Measurements from ENCODE around the gene FAR2. TPM values are rescaled to one million over a fixed set of nuclear protein-coding genes. Genes with fewer than 3 reads are reported as not detected.

FAR2 gene
- total RNA-seq, 1 donor from 2014 or later = 19.5 TPM

DNA sequence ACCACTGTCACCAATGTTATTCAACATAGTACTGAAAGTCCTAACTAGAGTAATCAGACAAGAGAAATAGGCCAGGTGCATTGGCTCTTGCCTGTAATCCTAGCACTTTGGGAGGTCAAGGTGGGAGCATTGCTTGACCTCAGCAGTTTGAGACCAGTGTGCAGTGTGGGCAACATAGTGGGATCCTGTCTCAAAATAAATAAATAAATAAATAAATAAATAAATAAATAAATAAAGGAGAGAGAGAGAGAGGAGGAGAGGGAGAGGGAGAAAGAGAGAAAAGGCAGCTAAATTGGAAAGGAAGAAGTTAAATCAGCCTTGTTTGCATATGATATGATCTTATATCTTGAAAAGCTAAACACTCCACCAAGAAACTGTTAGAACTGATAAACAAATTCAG lies 115.3 kb downstream of the FAR2 start:
- no peak overlapping the region for H3K27ac Mint-ChIP-seq
- TF ChIP-seq EZH2 (IDR thresholded peaks at IDR 0.05) = no peak
- TF ChIP-seq EZH2phosphoT487 (IDR thresholded peaks at IDR 0.05) = no peak
- no peak for TF ChIP-seq CTCF (IDR thresholded peaks at IDR 0.05)
- Histone ChIP-seq H3K4me3 (no peak overlapping the region), H3K4me2 (no peak overlapping the region), H3K9me3 (ENCODE audit: low read depth) (no peaks in the 10 kb centered on the region), H3K79me2 (ENCODE audit: low read depth) (no peaks in the 10 kb centered on the region), H3K27ac (no peak overlapping the region), H3K27me3 (no peaks in the 10 kb centered on the region), H3K4me1 (no peaks in the 10 kb centered on the region), H2AFZ (replicated peaks) (no peak overlapping the region), H3K36me3 (no peaks in the 10 kb centered on the region), H3K9ac (no peak overlapping the region), H4K20me1 (ENCODE audit: low read depth) (no peaks in the 10 kb centered on the region), H3F3A (ENCODE audit: low read depth) (no peaks in the 10 kb centered on the region)
- H3K9me3 Mint-ChIP-seq = peaks cover 15% of the 10 kb centered on the region
- H3K4me3 Mint-ChIP-seq = no peak overlapping the region
- H3K4me1 Mint-ChIP-seq = peaks cover 7% of the 10 kb centered on the region
- DNase-seq (ENCODE audit: low spot score) = no peak
- H3K36me3 Mint-ChIP-seq = peaks cover 2% of the 10 kb centered on the region
- H3K27me3 Mint-ChIP-seq (ENCODE audit: insufficient read depth, low read depth) = peaks cover 3% of the 10 kb centered on the region

DNA sequence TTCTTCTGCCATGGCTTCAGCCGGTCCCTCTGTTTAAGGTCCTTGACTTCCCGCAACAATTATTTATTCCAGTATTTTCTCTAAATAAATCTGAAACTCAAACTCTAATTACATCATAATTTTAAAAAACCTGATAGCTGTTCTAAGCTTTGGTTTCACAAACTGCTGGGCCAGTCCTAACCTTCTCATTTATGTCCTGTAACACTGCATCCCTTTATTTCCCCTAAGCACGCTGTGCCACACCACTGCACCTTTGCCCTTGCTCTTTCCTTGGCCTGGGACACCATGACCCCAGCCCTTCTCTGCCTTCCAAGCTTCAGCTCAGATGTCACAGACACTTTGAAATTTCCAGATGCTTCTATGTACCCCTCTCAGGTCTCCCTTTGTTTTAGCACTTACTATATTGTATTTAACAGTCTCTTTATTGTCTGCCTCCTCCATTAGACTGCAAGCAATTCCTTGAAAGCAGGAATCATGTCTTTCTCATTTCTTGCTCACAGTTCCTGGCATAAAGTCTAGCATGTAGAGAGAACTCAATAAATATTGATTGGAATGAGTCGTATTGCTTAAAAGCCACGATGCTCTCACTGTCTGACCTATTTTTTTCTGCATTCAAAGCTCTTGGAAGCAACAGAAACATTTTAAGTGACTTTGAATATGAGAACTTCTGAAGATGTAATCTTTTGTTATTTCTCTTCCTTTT lies 120.8 kb downstream of the FAR2 start:
- no peaks in the 10 kb centered on the region for H3K79me2 ChIP-seq (ENCODE audit: low read depth)
- H3K36me3 ChIP-seq = no peaks in the 10 kb centered on the region
- H3K9me3 ChIP-seq (ENCODE audit: low read depth) = no peaks in the 10 kb centered on the region
- H3K4me3 ChIP-seq = no peak overlapping the region
- Mint-ChIP-seq H3K36me3 (no peaks in the 10 kb centered on the region), H3K9me3 (peaks cover 3% of the 10 kb centered on the region), H3K4me3 (no peak overlapping the region), H3K27me3 (ENCODE audit: insufficient read depth, low read depth) (peaks cover 3% of the 10 kb centered on the region), H3K27ac (no peak overlapping the region), H3K4me1 (peaks cover 15% of the 10 kb centered on the region)
- no peak for TF ChIP-seq CTCF (IDR thresholded peaks at IDR 0.05)
- no peak for TF ChIP-seq EZH2 (IDR thresholded peaks at IDR 0.05)
- no peak for TF ChIP-seq EZH2phosphoT487 (IDR thresholded peaks at IDR 0.05)
- peaks cover 8% of the 10 kb centered on the region for H3K4me1 ChIP-seq
- no peaks in the 10 kb centered on the region for H3F3A ChIP-seq (ENCODE audit: low read depth)
- no peak for DNase-seq (ENCODE audit: low spot score)
- no peak overlapping the region for H2AFZ ChIP-seq (replicated peaks)
- no peak overlapping the region for H3K27ac ChIP-seq
- no peak overlapping the region for H3K9ac ChIP-seq
- H3K27me3 ChIP-seq = no peaks in the 10 kb centered on the region
- no peaks in the 10 kb centered on the region for H4K20me1 ChIP-seq (ENCODE audit: low read depth)
- H3K4me2 ChIP-seq = no peak overlapping the region

GRCh38 chr12:29270446-29270845 lies 121.4 kb downstream of the FAR2 start:
- TF ChIP-seq EZH2phosphoT487 (IDR thresholded peaks at IDR 0.05) (no peak), CTCF (IDR thresholded peaks at IDR 0.05) (no peak)
- H3F3A ChIP-seq (ENCODE audit: low read depth) = no peaks in the 10 kb centered on the region
- peaks cover 3% of the 10 kb centered on the region for H3K27me3 Mint-ChIP-seq (ENCODE audit: insufficient read depth, low read depth)
- no peak overlapping the region for H3K4me2 ChIP-seq
- H3K4me1 Mint-ChIP-seq = peaks cover 15% of the 10 kb centered on the region
- no peak overlapping the region for H3K27ac Mint-ChIP-seq
- peaks cover 8% of the 10 kb centered on the region for H3K4me1 ChIP-seq
- H2AFZ ChIP-seq (replicated peaks) = no peak overlapping the region
- no peaks in the 10 kb centered on the region for H3K36me3 Mint-ChIP-seq
- no peak overlapping the region for H3K27ac ChIP-seq
- no peaks in the 10 kb centered on the region for H3K27me3 ChIP-seq
- H4K20me1 ChIP-seq (ENCODE audit: low read depth) = no peaks in the 10 kb centered on the region
- no peak overlapping the region for H3K4me3 ChIP-seq
- H3K9me3 Mint-ChIP-seq = peaks cover 3% of the 10 kb centered on the region
- no peaks in the 10 kb centered on the region for H3K36me3 ChIP-seq
- no peaks in the 10 kb centered on the region for H3K79me2 ChIP-seq (ENCODE audit: low read depth)
- no peak overlapping the region for H3K4me3 Mint-ChIP-seq
- DNase-seq (ENCODE audit: low spot score) = no peak
- no peak overlapping the region for H3K9ac ChIP-seq
- H3K9me3 ChIP-seq (ENCODE audit: low read depth) = no peaks in the 10 kb centered on the region

Data from neural progenitor cell (in vitro differentiated cells).